GM18508 (cell line): ENCODE results near the gene MYO1F.
"Not testable (repeated sequence)": the region's sequence is repeated elsewhere in the genome, so short reads cannot be mapped to it uniquely, and the experiment has no call there.

Source experiments
- ATAC-seq: cut with Tn5 transposase; IDR thresholded peaks from one replicate; pipeline ENCODE4 v1.9.1; 2021; ENCODE audit warnings: moderate number of reproducible peaks; ENCODE audit not compliant: insufficient read depth, unreplicated experiment

The MYO1F gene

DNA sequence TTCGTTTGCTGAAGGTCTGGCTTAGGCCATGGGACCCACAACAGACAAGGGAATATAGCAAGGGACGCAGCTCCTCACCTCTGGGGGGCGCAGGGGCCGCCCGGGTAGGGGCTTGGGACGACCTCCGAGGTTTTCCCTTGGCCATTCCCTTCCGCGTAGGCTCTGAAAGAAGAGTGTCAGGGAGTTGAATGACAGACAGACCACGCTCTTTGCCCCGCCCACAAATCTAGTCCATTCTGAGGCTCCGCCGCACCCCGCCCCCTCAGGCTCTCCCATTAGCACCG is 51.9 kb downstream of the MYO1F start:
- no peak for ATAC-seq

DNA sequence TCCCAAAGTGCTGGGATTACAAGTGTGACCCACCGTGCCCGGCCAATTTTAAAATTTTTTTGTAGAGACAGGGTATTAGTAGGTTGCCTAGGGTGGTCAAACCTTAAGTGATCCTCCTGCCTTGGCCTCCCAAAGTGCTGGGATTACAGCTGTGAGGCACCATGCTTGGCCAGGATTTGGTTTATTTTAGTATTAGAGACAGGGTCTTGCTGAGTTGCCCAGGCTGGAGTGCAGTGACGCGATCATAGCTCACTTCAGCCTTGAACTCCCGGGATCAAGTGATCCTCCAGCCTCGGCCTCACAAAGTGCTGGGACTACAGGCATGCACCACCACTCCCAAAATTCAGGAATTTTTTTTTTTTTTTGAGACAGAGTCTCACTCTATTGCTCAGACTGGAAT is 57.9 kb downstream of the MYO1F start:
- no peak for ATAC-seq

DNA sequence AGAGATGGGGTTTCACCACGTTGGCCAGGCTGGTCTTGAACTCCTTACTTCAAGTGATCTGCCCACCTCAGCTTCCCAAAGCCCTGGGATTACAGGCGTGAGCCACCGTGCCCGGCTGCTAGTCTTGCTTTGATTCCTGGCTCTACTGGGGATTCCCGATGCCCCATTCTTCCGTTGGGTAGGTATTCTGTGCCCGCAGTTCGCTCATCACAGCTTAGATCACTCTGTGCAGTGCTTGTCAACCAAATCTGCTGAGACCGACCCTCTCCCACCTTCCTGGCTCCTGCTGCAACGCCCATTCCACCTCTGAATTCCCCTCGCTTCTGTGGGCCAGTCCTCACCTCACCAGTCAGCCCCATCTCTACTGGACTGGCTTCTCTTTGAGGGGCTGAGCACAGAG is 58.7 kb downstream of the MYO1F start:
- no peak for ATAC-seq

DNA sequence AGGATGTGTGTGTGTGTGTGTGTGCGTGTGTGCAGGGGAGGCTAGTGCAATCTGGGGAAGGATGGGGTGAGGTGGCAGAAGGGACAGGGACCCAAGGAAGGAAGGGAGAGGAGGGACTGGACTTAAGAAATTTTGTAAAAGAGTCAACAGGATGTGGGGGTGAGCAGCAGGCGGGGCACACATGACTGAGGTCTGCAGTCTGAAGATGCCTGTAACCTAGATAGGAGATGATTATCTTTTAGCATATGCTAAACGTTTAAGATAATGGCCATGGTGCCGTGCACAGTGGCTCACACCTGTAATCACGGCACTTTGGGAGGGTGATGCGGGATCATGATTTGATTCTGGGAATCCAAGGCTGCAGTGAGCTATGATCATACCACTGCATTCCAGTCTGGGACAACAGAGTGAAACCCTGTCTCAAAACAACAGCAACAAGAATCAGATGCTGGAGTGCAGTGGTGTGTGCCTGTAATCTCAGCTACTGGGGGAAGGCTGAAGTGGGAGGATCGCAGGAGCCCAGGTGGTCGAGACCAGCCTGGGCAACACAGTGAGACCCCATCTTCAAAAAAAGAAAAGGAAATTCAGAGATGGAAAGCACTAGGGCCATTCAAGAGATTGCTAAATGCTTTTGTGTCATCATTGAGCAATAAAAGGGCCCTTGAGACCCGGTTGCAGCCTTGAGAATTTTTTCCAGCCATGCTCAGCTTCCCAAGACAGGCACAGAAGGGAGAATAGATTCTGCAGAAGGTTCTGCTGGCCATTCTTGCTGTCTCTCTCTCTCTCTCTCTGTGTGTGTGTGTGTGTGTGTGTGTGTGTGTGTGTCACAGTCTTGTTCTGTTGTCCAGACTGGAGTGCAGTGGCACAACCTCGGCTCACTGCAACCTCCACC is 59.4 kb downstream of the MYO1F start:
- no peak for ATAC-seq

DNA sequence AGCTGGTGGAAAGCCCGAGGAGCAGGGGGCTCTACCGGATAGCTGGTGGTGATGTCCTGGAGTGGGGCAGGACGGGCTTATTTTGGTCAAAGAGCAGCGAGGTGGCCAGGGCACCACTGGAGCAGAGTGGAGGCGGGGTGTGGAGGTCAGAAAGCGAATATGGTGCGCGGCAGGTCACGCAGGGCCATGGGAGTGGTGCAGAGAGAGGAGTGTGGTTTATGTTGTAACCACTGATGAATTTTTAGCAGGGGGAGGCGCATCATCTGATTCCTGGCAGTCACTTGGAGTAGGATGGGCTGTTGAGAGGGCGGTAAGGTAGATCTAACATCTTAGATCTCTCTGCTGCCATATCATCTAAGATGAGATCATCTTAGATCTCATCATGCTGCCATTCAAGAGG is 61.9 kb downstream of the MYO1F start:
- ATAC-seq, result no peak

DNA sequence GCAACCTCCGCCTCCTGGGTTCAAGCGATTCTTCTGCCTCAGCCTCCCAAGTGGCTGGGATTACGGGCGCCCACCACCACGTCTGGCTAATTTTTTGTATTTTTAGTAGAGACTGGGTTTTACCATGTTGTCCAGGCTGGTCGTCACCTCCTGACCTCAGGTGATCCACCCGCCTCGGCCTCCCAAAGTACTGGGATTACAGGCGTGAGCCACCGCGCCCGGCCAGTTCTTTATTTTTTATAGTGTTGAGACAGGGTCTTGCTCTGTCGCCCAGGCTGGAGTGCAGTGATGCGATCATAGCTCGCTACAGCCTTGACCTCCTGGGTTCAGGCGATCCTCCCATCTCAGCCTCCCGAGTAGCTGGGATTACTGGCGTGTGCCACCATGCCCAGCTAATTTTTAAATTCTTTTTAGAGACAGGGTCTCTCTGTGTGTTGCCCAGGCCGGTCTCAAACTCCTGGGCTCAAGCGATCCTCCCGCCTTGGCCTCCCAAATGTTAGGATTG is 62.7 kb downstream of the MYO1F start:
- ATAC-seq, result not testable (repeated sequence)

DNA sequence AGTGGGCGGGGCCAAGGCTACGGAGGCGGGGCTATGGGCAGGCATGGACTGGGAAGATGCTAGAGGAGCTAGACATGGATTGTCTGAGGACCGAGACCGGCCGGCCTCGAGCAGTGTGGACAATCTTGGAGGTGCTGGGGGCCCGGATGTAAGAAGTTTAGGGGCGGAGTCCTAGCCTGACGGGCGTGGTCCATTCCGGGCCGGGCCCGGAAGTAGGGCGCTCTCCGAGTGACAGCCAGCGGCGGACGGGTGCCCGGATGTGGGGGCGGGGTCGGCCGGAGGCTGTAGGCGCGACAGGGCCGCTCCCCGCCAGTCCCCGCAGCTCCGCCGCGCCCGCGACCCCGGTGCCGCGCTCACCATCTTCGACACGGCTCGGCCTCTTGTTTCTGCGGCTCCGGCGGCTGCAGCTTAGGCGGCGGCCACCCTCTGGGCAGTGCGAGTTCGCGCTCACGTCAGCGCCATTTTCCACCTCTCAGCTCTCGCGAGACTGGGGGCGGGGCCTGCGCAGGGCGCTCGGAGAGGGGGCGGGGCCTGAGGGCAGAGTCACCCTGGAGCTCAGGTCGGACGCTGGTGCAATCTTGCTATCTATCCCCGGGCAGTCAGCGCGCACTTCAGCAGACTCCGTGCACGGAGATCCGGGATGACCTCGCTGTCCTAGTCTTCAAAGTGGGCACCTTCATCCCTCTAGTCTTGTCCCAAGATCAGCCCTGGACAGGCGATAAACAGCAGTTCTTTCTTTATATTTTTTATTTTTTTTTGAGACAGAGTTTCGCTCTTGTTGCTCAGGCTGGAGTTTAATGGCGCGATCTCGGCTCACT is 63.3 kb downstream of the MYO1F start, which contains the start of gene ZNF414:
Gene ZNF414, minus strand, starts transcription at position 481 of the 818 bp plus-strand sequence. Its CDS starts 121 bp downstream, at position 360.
- ATAC-seq, result peak; percentile 61

DNA sequence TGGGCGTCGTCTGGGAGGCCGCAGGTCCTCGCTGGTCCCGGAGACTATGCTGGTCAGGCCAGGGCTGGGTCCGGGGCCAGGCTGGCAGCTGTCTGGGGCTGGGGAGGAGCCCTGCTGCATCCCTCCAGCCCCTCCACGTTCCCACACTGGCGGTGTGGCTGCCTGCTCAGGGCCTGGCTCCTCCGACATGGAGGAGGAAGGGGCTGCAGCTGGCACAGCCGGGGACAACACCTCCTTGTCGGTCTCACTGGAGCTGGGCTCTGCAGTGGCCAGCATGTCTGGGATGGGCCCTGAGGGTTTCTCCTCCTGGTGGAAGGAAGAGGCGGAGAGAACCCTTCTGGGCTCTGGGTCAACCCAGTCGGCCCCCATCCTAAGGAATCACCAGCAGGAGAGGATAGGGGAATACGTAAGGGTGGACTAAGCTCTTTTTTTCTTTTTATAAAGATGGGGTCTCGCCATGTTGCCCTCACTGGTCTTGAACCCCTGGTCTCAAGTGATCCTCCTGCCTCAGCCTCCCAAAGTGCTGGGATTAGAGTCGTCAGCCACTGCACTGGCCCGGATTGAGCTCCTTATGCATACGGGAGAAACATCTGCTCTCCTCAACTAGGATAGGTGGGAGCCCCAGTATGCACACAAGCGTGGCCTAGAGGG is 64.1 kb downstream of the MYO1F start:
- ATAC-seq, result no peak

DNA sequence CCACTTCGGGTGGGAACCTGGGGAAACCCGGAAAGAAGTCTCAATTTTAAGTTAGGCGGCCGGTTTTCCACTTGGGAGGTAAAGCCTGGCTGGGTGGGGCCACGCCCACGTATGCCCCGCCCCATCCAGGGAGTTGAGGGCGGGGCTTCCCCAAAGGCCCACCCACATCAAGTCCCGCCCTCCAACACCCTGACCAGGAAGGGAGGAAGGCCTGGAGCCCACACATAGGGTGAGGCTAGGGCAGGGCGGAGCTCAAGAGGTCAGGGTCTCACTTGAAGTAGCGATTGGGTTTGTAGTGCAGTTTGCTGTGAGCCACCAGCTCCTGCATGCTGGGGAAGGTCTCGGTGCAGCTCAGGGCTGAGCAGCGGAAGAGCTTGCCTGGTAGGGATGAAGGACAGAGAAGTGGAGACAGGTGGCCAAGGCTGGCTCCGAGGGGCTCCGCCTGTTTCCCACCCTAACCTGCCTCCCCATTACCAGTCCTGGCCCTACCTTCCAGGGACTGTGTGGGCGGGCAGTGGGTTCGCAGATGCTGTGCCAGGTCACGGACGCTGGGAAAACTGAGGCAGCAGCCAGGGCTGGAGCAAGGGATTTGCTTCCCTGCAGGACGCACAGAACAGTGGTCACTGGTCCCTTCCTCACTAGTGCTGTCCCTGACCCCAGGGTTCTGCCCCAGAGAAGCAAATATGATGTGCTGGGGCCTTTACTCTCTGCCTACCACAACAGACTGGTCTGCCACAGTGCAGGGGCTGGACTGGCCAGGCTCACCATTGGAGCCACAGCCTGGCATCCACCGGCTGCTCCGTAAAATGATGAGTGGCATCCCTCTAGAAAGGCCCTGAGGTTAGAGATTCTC is 64.9 kb downstream of the MYO1F start:
- no peak for ATAC-seq

DNA sequence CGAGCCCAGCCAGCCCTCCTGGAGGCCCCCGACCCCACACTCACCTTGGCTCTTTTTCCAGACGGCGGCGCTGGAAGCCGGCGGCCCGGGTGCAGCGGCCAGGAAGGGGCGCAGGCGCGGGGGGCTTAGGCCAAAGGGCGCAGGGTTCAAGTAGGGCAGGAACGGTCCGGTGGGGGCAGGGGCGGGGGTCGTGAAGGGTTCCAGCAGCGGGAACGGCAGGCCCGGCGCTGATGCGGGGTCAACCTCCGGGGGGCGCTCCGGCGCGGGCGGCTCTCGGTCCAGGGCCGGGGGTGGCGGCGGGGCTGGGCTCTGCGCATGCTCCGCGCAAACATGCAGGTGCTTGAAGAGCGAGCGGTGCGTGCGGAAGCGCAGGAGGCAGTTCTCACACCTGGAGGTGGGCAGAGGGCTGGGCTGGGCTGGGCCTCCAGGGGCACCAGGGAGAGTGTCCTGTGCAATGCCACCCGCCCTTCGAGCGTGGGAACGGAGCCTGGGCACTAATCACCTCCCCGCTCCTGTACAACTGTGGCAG is 65.6 kb downstream of the MYO1F start:
- no peak for ATAC-seq

DNA sequence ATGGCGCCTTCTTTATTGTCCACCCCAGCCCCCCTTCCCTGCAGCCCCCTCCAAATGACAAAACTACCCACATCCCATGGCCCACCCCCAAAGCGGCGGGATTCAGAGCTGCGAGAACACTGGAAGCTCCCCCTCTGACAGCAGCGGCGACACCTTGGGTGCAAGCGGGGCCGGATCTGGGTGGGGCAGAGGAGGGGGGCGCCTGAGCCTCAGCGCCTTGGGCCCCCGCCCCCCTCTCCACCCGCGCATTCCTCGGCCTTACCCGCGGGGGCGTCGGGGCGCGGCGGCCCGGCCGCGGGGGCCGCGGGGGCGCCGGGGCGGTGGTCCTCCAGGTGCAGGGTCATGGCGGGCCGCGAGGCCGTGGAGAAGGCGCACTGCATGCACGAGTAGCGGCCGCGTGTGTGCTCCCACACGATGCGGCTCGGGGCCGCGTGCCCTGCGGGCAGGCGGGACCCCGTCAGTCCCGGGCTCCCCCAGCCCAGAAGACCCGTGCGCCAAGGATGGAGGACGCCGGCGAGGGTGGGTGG is 66.6 kb downstream of the MYO1F start:
- no peak for ATAC-seq

DNA sequence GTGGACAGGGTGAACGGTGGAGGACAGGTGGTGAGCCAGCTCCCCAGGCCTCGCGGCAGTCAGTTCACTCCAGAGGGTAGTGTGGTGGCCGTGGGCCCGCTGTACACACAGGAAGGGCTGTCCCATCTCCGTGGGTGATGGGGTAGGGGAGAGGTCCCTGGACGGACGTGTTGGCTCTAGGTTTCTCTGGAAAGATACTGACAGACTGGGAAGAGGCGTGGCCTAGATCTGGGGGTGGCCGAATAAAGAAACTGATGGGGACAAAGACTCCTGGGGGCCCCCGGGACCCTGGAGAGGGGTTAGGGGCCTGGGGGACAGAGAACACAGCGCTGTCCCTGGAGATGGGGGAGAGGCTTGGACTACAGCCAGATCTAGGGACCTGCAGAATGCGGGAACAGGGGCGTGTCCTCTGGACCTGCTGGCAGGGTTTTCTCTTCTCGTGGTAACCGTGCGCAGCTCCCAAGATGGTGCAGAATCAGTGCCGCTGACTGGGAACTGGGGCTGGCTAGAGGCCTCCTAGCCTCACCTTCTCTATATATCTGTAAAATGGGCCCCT is 70.8 kb downstream of the MYO1F start:
- ATAC-seq, result no peak

DNA sequence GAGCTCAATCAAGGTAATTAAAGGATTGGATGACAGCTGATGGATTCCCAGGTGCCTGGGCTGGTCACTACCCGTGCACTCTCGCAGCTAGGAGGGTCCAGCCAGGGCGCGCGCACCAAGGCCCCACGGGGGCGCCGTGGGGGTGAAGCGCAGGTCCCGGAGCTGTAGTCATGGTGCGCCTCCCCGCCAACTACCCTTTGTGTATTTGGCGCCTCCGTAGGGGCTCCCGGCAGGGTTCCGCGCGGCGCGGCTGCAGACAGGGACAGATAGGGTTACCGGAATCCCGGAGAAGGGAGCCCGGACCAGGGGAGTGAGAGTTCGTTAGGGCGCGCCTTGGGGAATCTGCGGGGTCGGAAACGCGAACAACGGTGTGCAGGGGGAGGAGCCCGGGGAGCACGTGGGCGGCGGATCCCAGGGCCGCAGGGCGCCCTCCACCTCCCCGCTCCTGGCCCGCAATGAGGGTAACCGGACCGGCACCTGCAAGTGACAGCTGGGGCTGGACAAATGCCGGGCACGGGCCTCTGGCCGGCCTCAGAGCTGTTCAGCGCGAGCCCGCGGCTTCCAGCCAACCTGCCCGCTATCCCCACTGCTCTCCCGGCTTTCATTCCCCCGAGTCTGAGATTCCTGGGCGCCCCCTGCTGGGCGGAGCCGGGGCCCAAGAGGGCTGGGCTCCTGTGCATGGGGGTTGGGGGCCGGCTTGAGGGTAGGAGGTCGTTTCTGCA is 71.4 kb downstream of the MYO1F start:
- no peak for ATAC-seq

DNA sequence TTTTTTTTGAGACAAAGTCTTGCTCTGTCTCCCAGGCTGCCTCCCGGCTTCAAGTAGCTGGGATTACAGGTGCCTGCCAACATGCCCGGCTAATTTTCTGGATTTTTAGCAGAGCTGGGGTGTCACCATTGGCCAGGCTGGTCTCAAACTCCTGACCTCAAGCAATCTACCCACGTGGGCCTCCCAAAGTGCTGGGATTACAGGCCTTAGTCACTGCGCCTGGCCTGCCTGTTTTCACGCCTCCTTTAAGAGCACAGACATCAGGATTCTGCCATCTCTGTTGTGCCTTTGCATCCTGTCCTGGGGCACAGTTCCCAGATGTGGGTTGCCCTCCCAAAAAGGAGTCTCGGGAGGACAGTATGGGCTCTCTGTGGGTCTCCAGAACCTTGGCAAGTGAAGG is 72.3 kb downstream of the MYO1F start:
- ATAC-seq, result no peak

DNA sequence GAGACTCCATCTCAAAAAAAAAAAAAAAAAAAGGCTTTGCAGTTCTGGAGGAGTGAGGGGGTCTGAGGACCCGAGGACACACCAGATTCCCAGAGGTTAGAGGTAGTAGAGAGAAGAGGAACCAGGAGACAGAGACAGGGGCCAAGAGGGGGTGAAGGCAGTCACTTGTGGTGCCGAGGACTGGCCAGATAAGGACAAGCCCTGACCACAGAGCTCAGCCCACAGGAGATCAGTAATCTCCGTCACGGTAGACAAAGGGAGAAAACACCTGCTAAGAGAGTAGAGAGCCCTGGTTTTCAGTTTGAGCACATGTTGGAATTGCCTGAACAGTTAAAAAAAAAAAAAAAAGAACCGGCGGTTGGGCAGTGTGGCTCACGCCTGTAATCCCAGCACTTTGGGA is 73.1 kb downstream of the MYO1F start:
- no peak for ATAC-seq

DNA sequence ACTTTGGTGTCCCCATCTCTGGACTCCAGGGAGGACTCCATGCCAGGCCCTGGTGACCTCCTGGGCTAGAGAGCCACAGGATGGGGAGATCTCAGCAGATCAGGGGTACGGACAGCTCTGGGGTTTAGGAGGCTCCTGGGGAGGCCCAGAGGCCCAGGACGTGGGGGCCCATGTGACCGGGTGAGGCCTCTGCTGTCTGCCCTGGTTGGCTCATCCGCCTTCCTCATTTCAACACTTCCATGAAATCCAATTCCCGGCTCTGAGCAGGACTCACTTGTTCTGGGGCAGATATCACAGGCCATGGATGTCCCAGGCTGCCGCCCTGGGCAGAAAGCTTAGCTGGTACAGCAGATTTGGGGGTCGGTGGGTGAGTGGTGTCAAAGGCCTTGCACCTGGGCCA is 73.7 kb downstream of the MYO1F start:
- no peak for ATAC-seq

DNA sequence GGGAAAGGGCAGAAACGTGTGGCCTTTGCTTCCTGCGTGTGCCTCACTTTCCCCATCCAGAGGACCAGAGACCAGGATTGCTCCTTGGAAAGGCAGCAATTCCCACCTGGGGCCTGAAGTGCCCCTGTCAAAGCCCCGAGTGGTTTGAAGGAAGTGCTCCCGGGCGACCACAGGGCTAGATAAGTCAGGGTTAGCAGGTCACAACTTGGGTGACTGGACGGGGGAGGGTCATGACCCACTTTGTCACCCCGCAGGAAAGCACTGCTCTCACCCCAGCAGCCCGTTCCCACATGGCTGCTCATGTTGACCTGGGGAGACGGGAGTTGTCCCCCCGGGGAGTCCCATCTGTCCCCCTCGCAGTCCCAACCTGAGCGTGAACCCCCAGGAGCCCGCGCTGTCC is 75.3 kb downstream of the MYO1F start:
- no peak for ATAC-seq

DNA sequence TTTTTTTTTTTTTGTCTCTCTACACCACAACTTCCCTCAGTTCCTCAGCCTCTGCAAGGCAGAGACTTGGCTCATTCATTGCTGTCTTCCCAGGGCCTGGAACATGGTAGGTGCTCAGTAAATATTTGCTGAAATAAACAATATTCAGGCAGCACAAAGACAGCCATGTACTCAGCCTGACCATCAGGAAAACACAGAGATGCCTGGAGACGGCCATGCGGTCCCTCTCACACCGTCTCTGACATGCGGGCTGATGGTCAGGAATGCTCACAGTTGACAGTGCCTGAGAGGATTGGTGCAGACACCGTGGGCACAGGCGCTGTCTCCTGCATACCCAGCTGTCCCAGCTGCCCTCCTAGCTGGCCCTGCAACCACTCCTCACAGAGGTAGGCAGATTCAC is 75.7 kb downstream of the MYO1F start:
- ATAC-seq, result no peak

DNA sequence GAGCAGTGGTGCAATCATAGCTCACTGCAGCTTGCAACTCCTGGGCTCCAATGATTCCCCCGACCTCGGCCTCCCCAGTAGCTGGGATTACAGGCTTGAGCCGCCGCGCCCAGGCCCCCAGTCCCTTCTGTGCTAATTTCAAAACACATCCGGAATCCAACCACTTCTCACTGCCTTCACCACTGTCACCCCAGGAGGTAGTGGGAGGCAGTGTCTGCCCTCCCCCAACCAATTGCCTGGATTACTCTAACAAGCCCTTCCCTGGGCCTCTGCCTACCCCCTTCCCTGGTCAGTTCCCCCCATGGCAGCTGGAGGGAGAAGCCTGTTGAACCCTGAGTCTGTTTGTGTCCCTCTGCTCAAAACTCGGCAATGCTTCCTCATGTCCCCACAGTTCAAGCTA is 77.1 kb downstream of the MYO1F start:
- ATAC-seq, result no peak
